Parathyroid adenoma (tissue), 2 donors: ENCODE data around the gene SRSF6.
"Not testable (repeated sequence)": the region's sequence is repeated elsewhere in the genome, so short reads cannot be mapped to it uniquely, and the experiment has no call there.

ENCODE experiments used
- H2AFZ ChIP-seq: fragments of 300-600 bp; sonication (generic); one replicate; pipeline ENCODE4 v1.7.0; 2017; ENCODE audit warnings: antibody characterized with exemption, mild to moderate bottlenecking
- H3K27ac ChIP-seq: fragments of 300-600 bp; sonication (generic); one replicate; pipeline ENCODE4 v1.7.0; 2017
- H3K27me3 ChIP-seq: fragments of 300-600 bp; sonication (generic); one replicate; pipeline ENCODE4 v1.7.0; 2017; ENCODE audit warnings: low read length; ENCODE audit not compliant: control insufficient read depth, insufficient read depth
- H3K36me3 ChIP-seq: fragments of 300-600 bp; sonication (generic); one replicate; pipeline ENCODE4 v1.7.0; 2017; ENCODE audit warnings: low read length; ENCODE audit not compliant: control insufficient read depth, insufficient read depth
- H3K4me1 ChIP-seq: fragments of 300-600 bp; sonication (generic); one replicate; pipeline ENCODE4 v1.7.0; 2017; ENCODE audit warnings: control low read depth
- H3K4me2 ChIP-seq: fragments of 300-600 bp; sonication (generic); one replicate; pipeline ENCODE4 v1.7.0; 2017; ENCODE audit warnings: low read length
- H3K4me3 ChIP-seq: fragments of 300-600 bp; sonication (generic); one replicate; pipeline ENCODE4 v1.7.0; 2017; ENCODE audit warnings: low read depth, low read length
- H3K79me2 ChIP-seq: fragments of 300-600 bp; sonication (generic); one replicate; pipeline ENCODE4 v1.7.0; 2017; ENCODE audit warnings: control low read depth
- H3K9ac ChIP-seq: fragments of 300-600 bp; sonication (generic); one replicate; pipeline ENCODE4 v1.7.0; 2017; ENCODE audit warnings: mild to moderate bottlenecking
- H3K9me3 ChIP-seq: fragments of 300-600 bp; sonication (generic); one replicate; pipeline ENCODE4 v1.7.0; 2017; ENCODE audit warnings: low read length; ENCODE audit not compliant: control insufficient read depth
- CTCF ChIP-seq: fragments of 300-600 bp; sonication (generic); IDR thresholded peaks from one replicate; pipeline ENCODE4 v1.7.0; 2017; ENCODE audit warnings: antibody characterized with exemption, mild to moderate bottlenecking
- donor health status: primary hyperparathyroidism.

The SRSF6 gene

GRCh38 chr20:43440531-43440930 lies 17.2 kb upstream of the SRSF6 start:
- Histone ChIP-seq H3K4me1 (no peaks in the 10 kb centered on the region), H2AFZ (no peak overlapping the region), H3K4me3 (no peak overlapping the region), H3K27me3 (no peaks in the 10 kb centered on the region), H3K4me2 (no peak overlapping the region), H3K9ac (no peak overlapping the region), H3K79me2 (no peaks in the 10 kb centered on the region), H3K36me3 (no peaks in the 10 kb centered on the region), H3K27ac (no peak overlapping the region), H3K9me3 (no peaks in the 10 kb centered on the region)
- TF ChIP-seq CTCF = no peak

- no peak for TF ChIP-seq CTCF
- no peak overlapping the region for H3K27ac ChIP-seq
- no peaks in the 10 kb centered on the region for H3K9me3 ChIP-seq
- no peak overlapping the region for H3K4me2 ChIP-seq
- H3K9ac ChIP-seq = no peak overlapping the region
- H3K27me3 ChIP-seq = no peaks in the 10 kb centered on the region
- H3K4me3 ChIP-seq = no peak overlapping the region
- no peaks in the 10 kb centered on the region for H3K36me3 ChIP-seq
- H3K4me1 ChIP-seq = no peaks in the 10 kb centered on the region
- peak overlapping the region; percentile 60 for H2AFZ ChIP-seq
- no peaks in the 10 kb centered on the region for H3K79me2 ChIP-seq
These were observed 15.3 kb upstream of the SRSF6 start for GRCh38 chr20:43442282-43442880.

GRCh38 chr20:43444107-43444506 lies 13.6 kb upstream of the SRSF6 start:
- Histone ChIP-seq H3K9me3 (no peaks in the 10 kb centered on the region), H3K4me2 (no peak overlapping the region), H3K4me3 (no peak overlapping the region), H3K4me1 (no peaks in the 10 kb centered on the region), H3K9ac (no peak overlapping the region), H3K27ac (no peak overlapping the region), H2AFZ (no peak overlapping the region), H3K36me3 (no peaks in the 10 kb centered on the region), H3K79me2 (no peaks in the 10 kb centered on the region), H3K27me3 (no peaks in the 10 kb centered on the region)
- TF ChIP-seq CTCF = no peak

GRCh38 chr20:43446361-43446879 lies 11.3 kb upstream of the SRSF6 start:
- Histone ChIP-seq H3K36me3 (no peaks in the 10 kb centered on the region), H3K4me2 (no peak overlapping the region), H3K9ac (no peak overlapping the region), H3K4me1 (no peaks in the 10 kb centered on the region), H2AFZ (no peak overlapping the region), H3K27ac (no peak overlapping the region), H3K4me3 (no peak overlapping the region), H3K9me3 (no peaks in the 10 kb centered on the region), H3K79me2 (no peaks in the 10 kb centered on the region), H3K27me3 (no peaks in the 10 kb centered on the region)
- TF ChIP-seq CTCF = no peak

GRCh38 chr20:43448431-43448747 lies 9.3 kb upstream of the SRSF6 start:
- H3K4me1 ChIP-seq, H3K4me3 ChIP-seq, H3K79me2 ChIP-seq, H3K27ac ChIP-seq, H3K4me2 ChIP-seq, H2AFZ ChIP-seq, H3K9me3 ChIP-seq, H3K36me3 ChIP-seq, H3K27me3 ChIP-seq, H3K9ac ChIP-seq: not testable (repeated sequence)
